Stimulated activated naive CD8-positive, alpha-beta T cell treated with anti-CD3 and anti-CD28 coated beads, Interleukin-15, Interleukin-2, amounts not matched to agents 100 U/mL and 50 U/mL, for 24 hours (primary cell): ENCODE data around the gene TTLL11.
A peak's percentile ranks its signal among the peaks of the same experiment; 100 is the strongest.

ENCODE experiments used
- ATAC-seq: fragments of 150-1000 bp; cut with Tn5 transposase; one replicate; pipeline ENCODE4 v1.10.0; 2021
- DNase-seq: peaks from one replicate; pipeline ENCODE4 v3.0.0; 2021

Gene TTLL11

GRCh38 chr9:122051351-122052321 lies 41.5 kb downstream of the TTLL11 start:
- DNase-seq (peak; percentile 71), ATAC-seq (peak; percentile 94)

- ATAC-seq (no peak), DNase-seq (no peak)
Measured at GRCh38 chr9:122050167-122050566, 42.9 kb downstream of the TTLL11 start.

GRCh38 chr9:122042056-122042455 lies 51.1 kb downstream of the TTLL11 start:
- DNase-seq (no peak), ATAC-seq (no peak)

- ATAC-seq (no peak), DNase-seq (no peak)
Measured at GRCh38 chr9:122040561-122041242, 52.4 kb downstream of the TTLL11 start.

- ATAC-seq (no peak), DNase-seq (no peak)
Measured at GRCh38 chr9:122039234-122039633, 53.9 kb downstream of the TTLL11 start.

- ATAC-seq: no peak
- DNase-seq: no peak
Measured at GRCh38 chr9:122036988-122037387, 56.1 kb downstream of the TTLL11 start.

- no peak for ATAC-seq
- DNase-seq: no peak
Measured at GRCh38 chr9:122036408-122036807, 56.7 kb downstream of the TTLL11 start.

GRCh38 chr9:122033775-122034373 lies 59.2 kb downstream of the TTLL11 start:
- no peak for DNase-seq
- no peak for ATAC-seq

- no peak for DNase-seq
- no peak for ATAC-seq
Measured at GRCh38 chr9:122032346-122032745, 60.8 kb downstream of the TTLL11 start.

- ATAC-seq (no peak), DNase-seq (no peak)
Measured at GRCh38 chr9:122031776-122032175, 61.3 kb downstream of the TTLL11 start.

- DNase-seq (no peak), ATAC-seq (no peak)
Measured at GRCh38 chr9:122031157-122031556, 62.0 kb downstream of the TTLL11 start.

- no peak for ATAC-seq
- no peak for DNase-seq
Measured at GRCh38 chr9:122030357-122030756, 62.8 kb downstream of the TTLL11 start.

- ATAC-seq (no peak), DNase-seq (no peak)
Measured at GRCh38 chr9:122029898-122030297, 63.2 kb downstream of the TTLL11 start.

- ATAC-seq (no peak), DNase-seq (no peak)
Measured at GRCh38 chr9:122028089-122028488, 65.0 kb downstream of the TTLL11 start.

GRCh38 chr9:122020398-122020797 lies 72.7 kb downstream of the TTLL11 start:
- no peak for DNase-seq
- ATAC-seq: no peak

GRCh38 chr9:122016744-122017143 lies 76.4 kb downstream of the TTLL11 start:
- no peak for DNase-seq
- ATAC-seq: no peak

- no peak for ATAC-seq
- no peak for DNase-seq
Measured at GRCh38 chr9:122016309-122016708, 76.8 kb downstream of the TTLL11 start.

GRCh38 chr9:122015170-122015821 lies 77.8 kb downstream of the TTLL11 start:
- ATAC-seq (no peak), DNase-seq (no peak)

GRCh38 chr9:122011818-122012498 lies 81.2 kb downstream of the TTLL11 start:
- ATAC-seq (no peak), DNase-seq (no peak)

GRCh38 chr9:122008559-122008958 lies 84.5 kb downstream of the TTLL11 start:
- ATAC-seq: no peak

GRCh38 chr9:122007837-122008236 lies 85.3 kb downstream of the TTLL11 start:
- no peak for ATAC-seq
- DNase-seq: no peak

More at GRCh38 chr9:122008559-122008958, 84.5 kb downstream of the TTLL11 start:
- no peak for DNase-seq

- DNase-seq: no peak
- ATAC-seq: no peak
Measured at GRCh38 chr9:122005597-122005996, 87.5 kb downstream of the TTLL11 start.
